GM12801 (cell line): ENCODE results near the gene DLK1.

Experiments
- TF ChIP-seq, protein P1 (sequence below): IDR thresholded peaks from one replicate; pipeline ENCODE4 v1.5.1; 2011; ENCODE audit warnings: control low read depth; ENCODE audit not compliant: insufficient read length; ENCODE audit errors: extremely low read depth

DLK1 gene

DNA sequence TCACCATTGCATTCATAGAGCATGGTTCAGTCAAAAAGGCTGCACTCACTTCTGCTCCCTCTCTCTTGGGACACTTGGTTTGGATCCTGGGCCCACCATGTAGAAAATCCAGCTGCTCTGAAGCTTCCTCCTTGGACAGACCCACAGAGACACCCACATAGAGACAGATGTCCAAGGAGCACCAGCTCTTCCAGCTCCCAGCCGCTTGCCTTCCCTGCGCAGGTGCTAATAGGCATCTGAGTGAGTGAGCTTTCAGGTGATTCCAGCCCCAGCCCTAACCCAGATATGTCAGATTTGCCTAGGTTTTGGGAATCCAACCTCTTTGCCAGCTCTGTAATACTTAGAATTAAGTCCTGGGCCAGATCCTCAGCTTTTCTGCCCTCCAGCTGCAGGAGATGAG is 38.6 kb downstream of the DLK1 start:
- TF ChIP-seq, protein P1, sequence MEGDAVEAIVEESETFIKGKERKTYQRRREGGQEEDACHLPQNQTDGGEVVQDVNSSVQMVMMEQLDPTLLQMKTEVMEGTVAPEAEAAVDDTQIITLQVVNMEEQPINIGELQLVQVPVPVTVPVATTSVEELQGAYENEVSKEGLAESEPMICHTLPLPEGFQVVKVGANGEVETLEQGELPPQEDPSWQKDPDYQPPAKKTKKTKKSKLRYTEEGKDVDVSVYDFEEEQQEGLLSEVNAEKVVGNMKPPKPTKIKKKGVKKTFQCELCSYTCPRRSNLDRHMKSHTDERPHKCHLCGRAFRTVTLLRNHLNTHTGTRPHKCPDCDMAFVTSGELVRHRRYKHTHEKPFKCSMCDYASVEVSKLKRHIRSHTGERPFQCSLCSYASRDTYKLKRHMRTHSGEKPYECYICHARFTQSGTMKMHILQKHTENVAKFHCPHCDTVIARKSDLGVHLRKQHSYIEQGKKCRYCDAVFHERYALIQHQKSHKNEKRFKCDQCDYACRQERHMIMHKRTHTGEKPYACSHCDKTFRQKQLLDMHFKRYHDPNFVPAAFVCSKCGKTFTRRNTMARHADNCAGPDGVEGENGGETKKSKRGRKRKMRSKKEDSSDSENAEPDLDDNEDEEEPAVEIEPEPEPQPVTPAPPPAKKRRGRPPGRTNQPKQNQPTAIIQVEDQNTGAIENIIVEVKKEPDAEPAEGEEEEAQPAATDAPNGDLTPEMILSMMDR = no peak

DNA sequence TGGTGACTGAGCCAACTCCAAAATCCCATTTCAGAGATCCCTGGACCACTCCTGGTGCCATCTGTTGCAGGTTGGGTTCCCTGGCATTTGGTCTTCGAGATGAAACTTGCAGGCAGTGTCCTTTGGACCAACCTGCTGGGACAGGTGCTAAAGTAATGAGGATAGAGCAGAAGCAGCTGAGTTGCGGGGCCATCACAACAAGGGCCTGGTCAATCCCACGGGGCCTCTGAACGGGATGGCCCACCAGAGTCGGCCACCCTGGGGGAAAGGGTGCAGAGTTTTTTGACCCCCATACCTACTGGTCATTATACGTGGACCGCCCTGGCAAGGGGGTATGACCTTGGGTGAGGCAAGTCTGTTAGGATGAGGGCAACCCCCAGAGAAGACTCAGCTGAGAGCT is 39.3 kb downstream of the DLK1 start:
- TF ChIP-seq, protein P1 = no peak

DNA sequence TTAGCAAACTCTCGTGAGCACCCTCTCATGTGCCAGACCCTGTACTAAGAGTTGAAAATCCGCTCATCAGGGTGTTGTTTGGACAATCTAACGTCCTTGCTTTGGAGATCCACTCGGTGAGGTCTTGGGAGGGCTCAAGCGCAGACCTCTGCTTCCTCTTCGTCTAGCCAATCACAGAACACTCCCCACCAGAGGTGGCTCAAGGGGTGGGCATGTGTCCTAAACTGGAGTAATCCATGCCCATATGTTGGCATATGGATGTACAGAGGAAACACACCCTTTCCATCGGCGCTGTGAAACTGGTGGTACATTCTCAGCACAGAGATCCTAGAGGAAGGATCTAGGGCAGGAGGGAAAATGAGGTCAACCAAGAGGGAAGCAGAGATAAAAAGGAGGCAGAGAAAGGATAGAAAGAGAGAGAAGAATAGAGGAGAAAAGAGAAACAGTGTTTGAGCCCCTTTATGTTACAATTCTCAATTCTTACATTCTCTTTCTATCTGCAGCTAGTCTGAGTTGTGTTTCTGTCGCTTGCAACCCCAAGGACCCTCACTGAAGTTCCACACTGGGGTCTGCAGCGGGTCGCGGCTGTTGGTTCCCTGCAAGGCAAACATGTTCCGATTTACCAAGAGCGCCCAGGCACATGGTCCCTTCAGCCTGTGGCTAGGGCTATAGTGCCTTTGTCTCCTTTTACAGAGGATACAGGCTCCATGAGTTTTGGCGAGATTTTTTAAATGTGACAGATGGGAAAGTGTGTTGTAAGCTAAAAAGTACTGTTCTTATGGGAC is 40.5 kb downstream of the DLK1 start:
- TF ChIP-seq, protein P1 = no peak

DNA sequence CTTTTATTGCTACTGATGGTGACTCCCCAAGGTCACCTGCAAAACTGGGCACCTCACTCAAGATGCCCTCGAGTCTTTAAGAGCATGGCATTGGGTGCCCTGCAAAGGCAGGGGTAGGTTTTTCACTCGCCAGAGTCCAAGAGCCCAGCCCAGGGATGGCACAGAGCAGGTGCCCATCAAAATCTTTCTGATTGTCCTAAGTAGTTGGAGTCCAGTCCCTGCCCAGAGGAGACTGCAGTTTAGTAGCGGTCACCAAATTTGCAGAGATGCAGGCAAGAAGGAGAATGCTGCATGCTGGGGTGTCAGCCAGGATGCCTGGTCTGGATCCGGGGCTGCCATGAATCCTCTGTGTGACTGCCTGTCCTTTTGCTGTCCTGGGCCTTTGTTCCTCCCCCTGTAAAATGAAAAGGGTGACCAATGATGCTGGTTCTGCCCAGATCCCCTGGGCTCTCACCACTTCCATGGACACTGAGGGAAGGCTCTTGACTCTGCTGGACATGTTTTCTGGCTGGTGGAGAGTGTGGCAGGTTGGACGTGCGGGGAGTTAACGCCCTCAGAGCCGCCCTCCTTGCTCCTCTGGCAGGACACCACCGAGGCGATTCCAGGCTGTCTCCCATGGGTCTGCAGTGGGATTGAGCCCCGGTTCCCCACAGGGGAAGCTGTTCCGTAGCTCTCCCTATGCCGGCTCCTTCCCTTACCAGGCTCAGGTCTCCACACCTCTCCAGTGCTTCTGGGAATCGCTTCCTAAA is 41.3 kb downstream of the DLK1 start:
- TF ChIP-seq, protein P1 = no peak

DNA sequence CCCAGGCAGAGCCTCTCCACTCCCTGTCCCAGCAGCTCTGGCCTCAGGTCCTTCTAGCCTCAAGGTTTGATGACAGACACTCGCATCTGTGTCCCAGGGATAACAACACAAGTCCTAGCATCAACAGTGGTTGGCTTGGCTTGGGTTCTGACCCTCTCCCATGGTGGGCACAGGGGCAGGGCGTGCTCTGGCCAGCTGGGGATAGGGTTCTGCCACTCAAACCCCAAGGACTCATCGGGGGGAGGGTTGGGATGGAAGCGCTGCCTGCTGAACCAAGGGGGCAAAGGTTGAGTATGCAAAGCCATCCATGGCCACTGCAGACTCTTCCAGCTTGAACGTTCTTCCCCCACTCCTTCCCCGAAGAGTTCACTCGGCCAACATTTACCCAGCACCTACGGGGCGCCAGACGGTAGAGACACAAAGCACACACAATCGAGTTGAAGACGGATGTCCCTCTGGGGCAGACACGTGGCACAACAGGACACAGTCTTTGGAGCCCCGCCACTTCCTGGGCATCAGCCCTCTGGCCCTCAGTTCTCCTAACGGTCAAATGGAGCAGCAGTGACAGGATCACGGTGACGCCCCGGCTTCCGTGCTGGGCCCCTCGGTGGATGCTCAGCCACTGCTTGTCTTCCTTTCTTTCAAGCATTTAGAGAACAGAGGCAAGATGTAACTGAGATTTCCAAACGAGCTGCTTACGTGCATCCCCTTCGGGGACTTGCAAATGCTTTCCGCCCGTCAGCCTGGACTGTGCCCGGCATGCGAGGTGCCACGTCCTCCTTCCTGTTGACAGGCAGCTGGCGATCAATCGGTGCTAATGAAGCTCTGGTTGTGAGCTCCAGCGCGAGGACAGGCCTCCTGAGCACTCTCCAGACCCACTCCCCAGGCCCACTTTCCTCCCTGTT is 42.6 kb downstream of the DLK1 start:
- TF ChIP-seq, protein P1 = no peak

DNA sequence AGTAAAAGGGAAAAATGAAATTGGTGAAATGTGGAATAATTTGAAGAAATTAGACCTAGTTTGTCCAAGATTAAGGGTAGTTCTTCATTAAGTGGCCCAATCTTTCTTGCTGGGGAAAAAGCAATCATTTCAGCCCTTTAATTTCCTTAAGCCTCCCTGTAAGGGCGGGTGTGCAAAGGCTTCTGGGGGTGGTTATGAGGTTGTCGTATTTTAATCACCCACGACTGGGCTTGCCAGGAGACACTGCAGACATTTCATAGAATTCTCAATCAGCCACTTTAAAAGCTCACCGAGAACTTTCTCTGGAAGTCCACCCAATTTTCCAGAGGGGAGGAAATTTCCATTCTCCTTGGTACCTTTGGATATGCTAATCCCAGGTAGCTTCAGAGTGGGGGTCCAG is 43.4 kb downstream of the DLK1 start:
- TF ChIP-seq, protein P1 = no peak

DNA sequence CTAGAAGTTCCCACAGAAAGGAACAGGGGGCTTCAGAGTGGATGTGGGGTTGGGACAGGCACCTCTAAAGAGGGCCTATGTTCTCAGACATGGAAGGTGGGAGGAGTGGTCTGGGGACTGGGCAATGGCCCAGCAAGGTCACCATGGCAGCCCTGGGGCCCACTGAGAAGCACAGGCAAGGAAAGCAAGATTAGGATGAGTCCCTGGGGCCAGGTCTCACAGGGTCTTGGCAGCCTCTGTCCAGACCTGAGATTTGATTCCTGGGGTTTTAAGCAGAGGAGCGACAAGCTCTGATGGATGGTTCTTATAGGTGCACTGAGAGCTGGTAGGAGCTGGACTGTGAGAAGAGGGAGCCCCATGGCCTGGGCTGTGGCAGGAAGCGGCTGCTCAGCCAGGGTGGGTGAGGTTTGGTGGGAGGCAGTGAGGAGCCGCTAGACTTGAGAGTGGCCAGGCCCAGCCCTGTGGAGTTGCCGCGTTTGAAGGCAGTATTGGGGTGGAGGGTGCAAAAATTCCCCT is 44.0 kb downstream of the DLK1 start:
- TF ChIP-seq, protein P1 = no peak
